Uterus (tissue), 2 donors: ENCODE data around the gene ZNF181.

Experiments used
- CTCF ChIP-seq, 4 experiments: fragments of 200-600 bp in 2 of 4; fragments of 450-650 bp in 2 of 4; sonication (generic) in 2 of 4; IDR thresholded peaks; one replicate each; pipeline ENCODE4 v1.5.1; 2016 to 2019; ENCODE audit warnings: antibody characterized with exemption in 4 of 4, mild to moderate bottlenecking in 2 of 4, moderate library complexity in 1 of 4
- POLR2A ChIP-seq, 2 donors: fragments of 450-650 bp; IDR thresholded peaks; one replicate each; pipeline ENCODE4 v1.6.1; 2016; ENCODE audit warnings: antibody characterized with exemption in 2 of 2, mild to moderate bottlenecking in 1 of 2, moderate library complexity in 1 of 2

GRCh38 chr19:34772697-34773554 is 38.9 kb downstream of the ZNF181 start, which contains the start of gene ZNF599:
- peak in 1 of 4 experiments; percentile 32 for TF ChIP-seq CTCF (IDR thresholded peaks at IDR 0.05)
- peak; percentile 27 to 70 for TF ChIP-seq POLR2A (IDR thresholded peaks at IDR 0.05)
